COLO668 (cell line): ENCODE results near the gene HBP1.
"Not testable (repeated sequence)": the region's sequence is repeated elsewhere in the genome, so short reads cannot be mapped to it uniquely, and the experiment has no call there.

Source experiments
- DNase-seq: peaks from one replicate; lab custom pipeline; 2025; ENCODE audit not compliant: unreplicated experiment; lab: John Stamatoyannopoulos, UW

HBP1 gene, protein sequence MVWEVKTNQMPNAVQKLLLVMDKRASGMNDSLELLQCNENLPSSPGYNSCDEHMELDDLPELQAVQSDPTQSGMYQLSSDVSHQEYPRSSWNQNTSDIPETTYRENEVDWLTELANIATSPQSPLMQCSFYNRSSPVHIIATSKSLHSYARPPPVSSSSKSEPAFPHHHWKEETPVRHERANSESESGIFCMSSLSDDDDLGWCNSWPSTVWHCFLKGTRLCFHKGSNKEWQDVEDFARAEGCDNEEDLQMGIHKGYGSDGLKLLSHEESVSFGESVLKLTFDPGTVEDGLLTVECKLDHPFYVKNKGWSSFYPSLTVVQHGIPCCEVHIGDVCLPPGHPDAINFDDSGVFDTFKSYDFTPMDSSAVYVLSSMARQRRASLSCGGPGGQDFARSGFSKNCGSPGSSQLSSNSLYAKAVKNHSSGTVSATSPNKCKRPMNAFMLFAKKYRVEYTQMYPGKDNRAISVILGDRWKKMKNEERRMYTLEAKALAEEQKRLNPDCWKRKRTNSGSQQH

DNA sequence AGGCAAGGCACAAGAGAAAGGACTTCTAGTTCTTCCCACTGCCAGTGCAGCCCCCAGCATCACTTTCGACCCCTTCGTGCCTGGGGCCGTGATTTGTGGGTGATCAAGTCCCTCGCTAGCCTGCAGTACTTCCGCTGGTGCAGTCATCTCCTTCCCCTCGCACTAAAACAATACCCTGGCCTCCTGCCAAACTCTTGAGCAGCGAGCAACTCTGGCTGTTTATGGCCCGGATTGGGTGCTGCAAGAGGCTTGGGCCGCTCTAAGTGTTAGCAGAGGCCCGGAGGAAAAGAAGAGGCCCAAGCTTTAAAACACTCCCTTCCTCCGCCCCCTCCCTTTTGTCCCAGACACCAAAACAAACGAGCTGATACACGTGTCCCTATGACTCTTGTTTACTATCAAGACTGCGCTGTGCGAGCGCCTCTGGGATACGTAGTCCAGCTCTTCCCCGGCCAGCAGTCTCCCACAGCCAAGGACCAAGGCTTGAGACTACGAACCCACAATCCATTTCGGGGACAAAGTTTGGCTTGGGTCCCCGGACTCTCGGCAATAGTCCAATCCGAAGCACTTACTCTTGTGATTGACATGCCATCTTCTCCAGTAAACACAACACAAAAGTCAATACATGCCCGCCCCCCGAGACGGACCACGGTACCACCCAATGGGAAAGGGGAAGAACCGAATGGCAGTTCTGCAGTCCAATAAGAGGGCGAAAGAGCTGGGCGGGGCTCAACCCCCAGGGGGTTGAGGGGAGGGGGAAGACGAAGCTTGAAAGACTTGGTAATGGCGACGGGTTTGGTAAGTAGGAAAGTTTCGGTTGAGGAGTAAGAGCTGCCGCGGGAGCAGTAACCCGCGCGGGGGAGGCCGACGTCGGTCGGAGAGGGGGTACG, at the start of gene HBP1:
Gene HBP1 (plus strand): TSS at position 771 of the 887 bp plus-strand sequence. CDS start 10,891 bp downstream, outside the sequence.
- DNase-seq, result peak; percentile 96

DNA sequence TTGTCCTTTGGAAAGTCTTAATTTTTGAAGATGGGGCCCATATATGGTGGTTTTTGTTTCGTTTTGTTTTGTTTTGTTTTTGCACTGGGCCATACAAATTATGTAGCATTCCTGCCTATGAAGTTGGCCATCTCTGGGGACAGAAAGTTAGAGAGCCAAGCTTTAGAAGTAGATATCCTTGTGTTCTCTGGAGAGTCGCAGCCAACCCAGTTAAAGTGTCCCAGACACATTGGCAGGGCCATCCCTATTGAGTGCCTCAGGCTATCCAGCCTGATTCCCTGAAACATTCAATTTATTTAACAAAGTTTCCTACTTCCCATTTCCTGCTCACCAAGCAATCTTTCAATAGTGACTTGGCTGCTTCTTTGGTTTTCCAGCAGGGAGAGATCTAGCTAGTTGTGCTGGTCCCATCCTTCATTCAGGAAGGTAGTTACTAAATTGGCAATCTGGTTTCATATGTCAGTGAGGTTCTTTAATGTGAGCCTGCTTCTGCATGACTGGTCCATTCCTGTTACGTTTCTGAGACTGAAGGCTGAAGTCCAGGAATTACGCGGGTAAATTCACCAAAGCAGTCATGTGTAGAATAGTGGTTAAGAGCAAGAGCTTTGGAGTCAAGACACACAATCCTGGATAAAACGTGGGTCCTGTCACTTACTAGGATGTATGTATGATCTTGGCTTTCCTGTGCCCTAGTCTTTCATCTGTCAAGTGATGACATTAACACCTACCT, 49.3 kb upstream of the HBP1 start:
- DNase-seq, result no peak

DNA sequence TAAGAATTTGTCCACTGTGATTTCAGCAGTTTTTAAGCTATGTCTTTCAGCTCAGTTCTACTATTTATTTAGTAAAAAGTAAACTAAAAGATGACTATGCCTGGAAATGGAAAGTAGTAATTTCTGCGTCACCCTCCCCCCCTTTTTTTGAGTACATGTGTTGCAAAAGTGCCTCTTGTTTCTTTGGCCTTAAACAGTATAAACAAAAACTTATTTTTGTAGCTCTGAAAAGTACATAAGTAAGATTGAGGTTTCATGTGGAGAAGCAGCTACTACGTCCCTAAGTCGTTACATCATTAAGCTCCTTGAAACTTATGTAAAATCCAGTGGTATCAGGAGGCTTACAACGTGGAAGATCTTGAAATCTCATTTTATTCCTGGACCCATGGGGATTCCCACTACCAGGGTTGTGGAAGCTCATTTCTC, 46.3 kb upstream of the HBP1 start:
- DNase-seq, result no peak

DNA sequence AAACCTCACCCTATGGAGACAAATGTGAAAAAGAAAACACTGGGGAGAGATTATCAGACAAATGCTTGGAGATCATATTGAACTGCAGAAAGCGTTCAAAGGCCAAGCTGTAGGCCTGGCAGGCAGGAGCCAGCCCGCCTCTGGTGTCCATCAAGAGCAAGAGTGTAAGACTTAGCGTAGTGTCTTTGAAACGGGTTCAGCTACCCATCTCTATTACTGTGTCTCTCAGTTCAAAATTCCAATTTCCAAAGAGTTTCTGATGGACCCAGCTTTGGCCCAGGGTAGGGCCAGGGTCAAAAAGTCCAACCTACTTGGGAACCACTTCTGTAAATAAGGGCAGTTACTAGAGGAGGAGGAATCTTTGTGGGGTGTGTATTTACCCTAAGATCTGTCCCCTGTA, 45.4 kb upstream of the HBP1 start:
- DNase-seq, result no peak

DNA sequence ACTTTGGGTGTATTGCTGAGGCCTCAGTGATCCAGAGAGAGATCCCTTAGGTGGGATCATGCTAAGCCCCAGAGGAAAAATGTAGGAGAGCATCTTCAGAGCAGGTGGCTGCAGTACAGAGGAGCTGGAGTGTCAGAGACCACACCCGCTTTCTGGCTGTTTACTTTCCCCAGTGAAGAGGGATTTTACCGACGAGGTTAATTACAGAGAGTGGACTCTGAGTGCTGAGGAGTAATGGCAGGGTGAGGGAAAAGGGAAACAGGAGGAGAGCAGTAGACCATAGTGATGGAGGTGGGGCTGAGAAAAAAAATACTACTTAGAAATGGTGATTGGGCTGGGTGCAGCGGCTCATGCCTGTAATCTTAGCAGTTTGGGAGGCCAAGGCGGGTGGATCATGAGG, 43.3 kb upstream of the HBP1 start:
- peak; percentile 32 for DNase-seq

DNA sequence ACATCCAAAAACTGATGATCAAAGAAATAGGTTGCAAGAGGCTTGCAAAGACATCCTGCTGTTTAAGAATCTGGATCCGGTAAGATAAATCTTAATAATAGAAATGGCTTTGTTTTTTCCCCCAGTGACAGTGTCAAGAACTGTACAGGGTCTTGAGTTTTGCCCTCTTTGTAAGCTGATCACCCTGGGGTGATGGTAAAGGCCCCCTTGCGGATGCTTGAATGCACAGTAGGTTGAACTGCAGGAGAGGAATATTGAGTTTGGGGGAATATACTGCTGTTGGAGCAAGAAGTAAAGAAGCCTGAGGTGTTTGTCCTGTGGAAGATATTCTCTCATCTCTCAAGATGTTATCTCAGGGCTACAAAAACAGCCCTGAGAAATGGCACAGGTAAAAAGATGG, 40.6 kb upstream of the HBP1 start:
- DNase-seq, result no peak

DNA sequence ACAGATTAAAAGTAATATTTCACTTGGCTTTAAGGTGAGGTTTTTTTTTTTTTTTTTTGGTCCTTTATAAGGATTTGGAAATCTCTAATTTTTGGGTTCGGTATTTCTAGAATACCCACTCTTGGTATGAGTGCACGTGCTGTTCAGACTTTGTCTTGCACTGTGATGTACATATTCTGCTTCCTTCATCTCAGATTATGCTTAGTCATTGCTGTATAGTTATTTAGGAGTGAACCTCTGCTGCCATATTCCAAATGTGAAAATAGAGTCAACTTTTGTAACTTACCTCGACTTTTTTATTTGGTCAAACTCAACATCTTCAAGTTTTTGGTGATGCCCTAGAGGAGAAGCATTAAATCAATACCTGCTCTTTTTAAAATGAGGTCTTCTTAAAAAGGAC, 40.1 kb upstream of the HBP1 start:
- no peak for DNase-seq

DNA sequence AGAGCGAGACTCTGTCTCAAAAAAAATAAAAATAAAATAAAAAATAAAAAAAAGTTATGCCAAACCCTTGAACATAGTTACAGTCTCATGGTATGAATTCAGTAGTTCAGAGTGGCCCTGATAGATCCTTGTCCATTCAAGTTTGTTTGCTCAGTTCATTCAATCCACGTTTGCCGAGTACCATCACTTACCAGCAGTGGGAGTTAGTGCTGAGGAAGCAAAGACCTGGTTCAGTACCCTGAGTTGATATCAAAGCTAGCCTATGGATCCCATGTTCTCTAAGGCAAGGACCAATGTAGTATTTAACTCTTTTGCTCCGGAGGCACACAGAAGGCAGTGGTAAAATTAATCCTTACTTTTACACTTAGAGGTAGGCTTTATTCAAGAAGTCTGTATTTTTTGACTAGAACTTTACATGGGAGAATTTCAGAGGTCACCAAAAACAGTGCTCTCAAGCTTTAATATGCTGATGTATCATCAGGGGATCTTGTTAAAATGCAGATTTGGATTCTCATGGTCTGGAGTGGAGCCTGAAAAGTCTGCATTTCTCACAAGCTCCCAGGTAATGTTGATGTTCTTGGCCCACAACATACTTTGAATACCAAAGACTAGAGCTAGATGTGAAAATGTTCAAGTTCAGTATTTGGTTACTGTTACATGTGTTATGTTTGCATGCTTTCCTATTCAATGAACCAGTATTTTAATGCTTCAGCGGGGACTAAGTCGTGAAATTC, 38.1 kb upstream of the HBP1 start:
- DNase-seq, result no peak

DNA sequence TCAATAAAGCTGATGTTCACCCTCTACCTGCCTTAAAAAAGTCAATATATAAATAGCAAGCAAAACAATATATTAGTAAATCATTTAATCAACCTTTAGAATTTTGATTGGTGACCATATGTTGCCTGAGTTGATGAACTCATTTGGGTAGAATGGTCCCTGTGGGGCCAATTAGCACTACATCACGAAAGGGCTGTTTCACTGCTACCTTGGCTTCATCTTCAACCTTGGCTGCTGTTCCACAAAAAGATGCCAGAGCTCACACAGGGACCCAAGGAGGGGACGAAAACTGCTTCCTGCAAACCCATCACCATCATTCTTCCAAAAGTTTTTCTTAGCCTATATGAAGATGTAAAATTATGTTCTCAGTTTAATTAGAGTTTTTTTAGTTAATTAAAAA, 35.4 kb upstream of the HBP1 start:
- DNase-seq, result no peak

DNA sequence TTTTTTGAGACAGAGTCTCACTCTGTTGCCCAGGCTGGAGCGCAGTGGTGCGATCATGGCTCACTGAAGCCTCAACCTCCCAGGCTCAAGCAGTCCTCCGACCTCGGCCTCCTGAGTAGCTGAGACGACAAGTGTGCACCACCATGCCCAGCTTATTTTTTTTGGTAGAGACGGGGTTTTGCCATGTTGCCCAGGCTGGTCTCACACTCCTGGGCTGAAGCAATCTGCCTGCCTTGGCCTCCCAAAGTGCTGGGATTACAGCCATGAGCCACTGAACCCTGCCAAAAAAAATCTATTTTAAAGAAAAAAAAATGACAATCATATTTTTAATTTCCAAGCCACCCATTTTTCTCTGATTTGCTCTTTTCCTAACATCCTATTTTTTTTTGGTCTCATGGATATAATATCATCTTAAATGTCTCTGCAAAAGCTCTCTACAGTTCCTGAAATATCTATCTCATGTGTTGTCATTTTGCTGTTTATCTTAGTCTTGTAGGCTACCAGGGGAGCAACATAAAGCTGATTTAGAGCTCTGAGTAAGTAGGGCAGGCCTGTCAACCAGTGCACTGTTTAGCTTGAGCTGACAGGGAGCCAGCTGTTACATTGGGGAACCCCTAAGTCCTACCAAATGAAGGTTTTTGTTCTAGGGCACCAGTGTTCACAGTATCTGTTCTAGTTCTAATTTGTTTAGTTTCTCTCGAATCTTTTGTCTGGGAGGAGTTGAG, 29.9 kb upstream of the HBP1 start:
- no peak for DNase-seq

DNA sequence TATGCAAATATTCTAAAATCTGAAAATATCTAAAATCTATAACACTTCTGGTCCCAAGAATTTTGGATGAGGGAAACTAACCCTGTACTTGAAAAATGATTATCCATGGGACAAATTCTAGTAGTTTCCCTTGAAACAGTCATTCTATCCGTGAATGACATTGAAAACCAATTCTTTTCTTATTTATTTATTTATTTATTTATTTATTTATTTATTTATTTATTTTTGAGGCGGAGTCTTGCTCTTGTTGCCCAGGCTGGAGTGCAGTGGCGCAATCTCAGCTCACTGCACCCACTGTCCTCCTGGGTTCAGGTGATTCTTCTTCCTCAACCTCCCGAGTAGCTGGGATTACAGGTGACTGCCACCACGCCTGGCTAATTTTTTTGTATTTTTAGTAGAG, 24.9 kb upstream of the HBP1 start:
- not testable (repeated sequence) for DNase-seq

DNA sequence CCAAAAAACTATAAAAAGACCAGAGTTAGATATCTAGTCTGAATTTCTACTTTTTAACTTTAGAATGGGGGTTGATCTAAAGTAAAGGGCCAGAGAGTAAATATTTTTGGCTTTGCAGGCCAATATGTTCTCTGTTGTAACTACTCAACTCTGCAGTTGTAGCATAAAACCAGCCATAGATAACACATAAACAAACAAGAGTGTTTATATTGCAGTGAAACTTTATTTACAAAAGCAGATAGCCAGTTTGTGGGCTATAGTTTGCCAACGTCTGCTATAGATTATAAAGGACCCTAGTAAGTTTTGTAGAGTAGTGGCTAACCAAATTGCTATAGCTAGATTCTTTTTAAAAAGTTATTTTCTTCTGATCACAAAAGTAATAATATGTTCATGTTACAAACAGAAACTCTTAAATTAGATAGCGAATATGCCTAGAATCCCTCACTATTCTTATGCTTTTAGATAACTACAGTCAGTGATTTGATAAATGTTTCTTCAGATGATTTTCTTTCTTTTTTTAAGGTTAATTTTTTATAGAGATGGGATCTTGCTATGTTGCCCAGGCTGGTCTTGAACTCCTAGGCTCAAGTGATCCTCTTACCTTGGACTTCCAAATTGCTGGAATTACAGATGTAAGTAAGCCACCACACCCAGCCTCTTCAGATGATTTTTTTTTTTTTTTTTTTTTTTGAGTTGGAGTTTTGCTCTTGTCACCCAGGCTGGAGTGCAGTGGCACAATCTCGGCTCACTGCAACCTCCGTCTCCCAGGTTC, 23.6 kb upstream of the HBP1 start:
- DNase-seq, result no peak

DNA sequence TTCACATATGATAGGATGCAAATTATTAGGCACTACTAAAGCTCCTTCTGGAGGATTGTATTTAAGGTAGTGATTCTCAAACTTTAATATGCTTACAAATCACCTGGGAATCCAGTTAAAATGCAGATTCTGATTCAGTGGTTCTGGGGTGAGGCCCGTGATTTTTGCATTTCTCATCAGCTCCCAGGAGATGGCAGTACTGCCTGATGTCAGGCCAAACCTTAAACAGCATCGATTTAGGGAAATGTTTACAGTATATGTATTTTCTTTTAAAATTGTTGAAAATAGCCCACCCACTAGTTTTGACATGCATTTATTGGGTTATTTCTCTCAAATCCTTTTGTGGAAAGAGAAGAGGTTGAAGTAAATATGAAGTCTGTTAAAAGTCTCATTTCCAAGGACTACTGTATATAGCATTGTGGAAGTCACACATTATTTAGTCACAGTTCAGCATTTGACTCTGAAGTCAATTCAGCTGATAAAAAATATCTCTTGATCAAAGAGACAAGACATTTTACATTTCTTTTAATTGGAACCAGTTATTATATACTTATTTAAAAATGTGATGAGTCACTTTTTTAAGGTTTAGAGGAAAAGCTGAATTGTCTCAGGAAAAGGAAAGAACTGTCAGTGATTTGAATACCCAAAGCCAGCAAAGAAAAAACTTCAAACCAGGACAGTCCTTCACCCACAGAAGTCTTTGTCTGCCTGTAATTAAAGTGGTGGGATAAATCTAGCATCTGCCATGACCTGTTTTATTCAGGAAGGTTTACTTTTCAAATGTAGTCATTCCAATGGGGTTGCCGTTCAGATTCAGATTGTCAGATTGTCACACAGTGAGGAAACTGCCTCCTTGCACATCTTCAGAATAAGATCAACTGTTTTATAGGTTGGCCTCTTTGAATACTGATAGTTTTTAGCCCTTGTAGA, 21.1 kb upstream of the HBP1 start:
- peak; percentile 8 for DNase-seq

DNA sequence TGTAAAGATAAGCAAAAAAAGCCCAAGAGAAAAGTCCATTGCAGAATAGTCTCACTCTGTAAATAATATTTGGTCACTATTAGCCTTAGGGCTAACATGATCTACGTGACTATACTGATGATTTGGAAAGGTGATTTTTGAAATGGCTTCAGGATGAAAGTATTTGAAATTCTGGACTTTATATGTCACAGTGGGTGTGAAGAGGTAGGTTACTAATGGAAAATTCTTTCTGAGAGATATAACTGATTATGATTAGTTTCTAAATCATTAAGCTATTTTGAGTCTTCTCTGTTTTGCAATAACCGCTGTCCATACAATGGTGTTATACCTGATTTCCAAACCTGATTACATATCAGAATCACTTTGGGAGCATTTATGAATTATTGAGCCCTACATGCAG, 20.1 kb upstream of the HBP1 start:
- DNase-seq, result no peak

DNA sequence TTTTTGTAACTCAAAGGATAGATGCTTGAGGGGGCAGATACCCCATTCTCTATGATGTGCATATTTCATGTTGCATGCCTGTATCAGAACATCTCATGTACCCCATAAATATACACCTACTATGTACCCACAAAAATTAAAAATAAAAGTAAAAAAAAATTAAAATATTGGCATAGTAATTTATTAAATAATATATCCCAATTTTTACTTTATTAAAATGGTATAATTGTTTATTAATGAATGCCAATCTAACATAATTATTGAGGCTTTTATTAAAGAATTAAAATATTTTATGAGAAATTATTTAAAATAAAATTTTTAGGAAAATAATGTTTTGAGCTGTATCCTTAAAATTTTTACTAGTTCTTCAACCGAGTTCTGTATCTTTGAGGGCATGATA, 18.9 kb upstream of the HBP1 start:
- DNase-seq, result no peak

DNA sequence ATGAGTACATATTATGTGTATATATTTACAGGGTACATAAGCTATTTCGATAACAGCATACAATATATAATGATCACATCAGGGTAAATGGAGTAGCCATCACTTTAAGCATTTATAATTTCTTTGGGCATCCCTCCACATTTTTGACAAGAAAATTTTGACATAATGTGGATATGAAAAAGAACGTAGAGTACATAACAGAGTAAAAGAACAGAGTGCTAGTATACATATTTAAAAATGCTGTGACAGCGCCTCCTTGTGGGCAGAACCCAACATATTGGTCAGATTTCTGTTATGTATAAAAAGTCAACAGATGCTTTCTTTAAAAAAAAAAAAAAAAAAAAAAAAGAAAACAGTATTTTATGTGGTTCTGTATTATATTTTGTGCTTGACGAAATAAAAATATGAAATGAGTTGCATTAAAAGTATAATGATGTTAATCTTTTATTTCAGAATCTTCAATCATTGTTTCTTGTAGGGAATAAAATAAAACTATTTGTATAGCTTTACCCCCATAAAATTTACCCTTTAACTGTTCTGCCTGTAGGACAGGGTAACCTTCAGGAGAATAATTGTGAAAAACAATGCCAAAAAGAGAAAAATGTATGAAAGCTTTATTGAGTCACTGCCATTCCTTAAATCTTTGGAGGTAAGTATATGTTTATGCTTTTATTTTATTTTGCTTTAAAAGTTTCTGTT, 18.3 kb upstream of the HBP1 start:
- DNase-seq, result peak; percentile 64

DNA sequence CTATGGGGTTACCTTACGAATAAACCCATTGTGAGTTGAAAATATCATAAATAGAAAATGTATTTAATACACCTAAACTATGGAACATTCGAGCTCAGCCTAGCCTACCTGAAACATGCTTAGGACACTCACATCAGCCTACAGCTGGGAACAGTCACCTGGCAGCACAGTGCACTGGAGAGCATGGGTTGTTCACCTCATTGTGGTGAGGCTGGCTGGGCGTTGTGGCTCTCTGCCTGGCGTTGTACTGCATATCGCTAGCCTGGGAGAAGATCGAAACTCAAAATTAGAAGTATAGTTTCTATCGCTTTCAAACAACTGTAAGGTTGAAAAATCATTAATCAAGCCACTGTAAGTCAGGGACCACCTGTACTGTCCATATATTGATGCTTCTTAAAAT, 17.3 kb upstream of the HBP1 start:
- no peak for DNase-seq
